ENCODE measurements around the gene PRRG2. TPM values are rescaled to one million over a fixed set of nuclear protein-coding genes. Genes with fewer than 3 reads are reported as not detected.
"Not testable (repeated sequence)": the region's sequence is repeated elsewhere in the genome, so short reads cannot be mapped to it uniquely, and the experiment has no call there.

PRRG2 gene
- total RNA-seq, 1 experiment from 2014 or later = 0.29 TPM

DNA sequence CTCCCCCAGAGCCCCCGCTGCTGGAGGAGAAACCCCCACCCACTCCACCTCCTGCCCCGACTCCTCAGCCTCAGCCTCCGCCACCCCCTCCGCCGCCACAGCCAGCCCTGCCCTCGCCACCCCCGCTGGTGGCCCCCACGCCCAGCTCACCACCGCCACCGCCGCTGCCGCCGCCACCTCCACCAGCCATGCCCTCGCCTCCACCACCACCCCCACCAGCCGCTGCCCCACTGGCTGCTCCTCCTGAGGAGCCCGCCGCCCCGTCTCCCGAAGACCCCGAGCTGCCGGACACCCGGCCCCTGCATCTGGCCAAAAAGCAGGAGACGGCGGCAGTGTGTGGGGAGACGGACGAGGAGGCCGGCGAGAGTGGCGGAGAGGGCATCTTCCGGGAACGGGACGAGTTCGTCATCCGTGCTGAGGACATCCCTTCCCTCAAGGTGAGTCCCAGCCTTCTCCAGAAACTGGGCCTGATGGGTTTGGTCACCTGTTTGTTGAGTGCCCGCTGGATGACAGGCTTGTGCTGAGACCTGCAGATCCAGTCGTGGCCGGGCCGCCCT is 20.4 kb downstream of the PRRG2 start:
- no peak for DNase-seq (ENCODE audit: low read depth)

DNA sequence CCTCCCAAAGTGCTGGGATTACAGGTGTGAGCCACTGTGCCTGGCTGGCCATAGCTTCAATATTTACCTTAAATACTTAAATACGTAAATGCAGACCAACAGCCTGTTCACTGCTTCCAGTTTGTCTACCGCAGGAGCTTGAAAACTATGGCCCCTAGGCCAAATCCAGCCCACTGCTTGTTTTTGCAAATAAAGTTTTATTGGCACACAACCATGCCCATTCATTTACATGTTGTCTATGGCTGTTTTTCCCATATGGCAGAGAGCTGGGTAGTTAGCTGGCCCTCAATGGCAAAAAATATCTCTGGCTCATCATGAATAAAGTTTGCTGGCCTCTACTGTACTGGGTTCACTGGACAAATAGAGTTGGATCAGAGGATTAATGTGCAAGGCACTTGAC is 21.7 kb downstream of the PRRG2 start:
- no peak for DNase-seq (ENCODE audit: low read depth)

DNA sequence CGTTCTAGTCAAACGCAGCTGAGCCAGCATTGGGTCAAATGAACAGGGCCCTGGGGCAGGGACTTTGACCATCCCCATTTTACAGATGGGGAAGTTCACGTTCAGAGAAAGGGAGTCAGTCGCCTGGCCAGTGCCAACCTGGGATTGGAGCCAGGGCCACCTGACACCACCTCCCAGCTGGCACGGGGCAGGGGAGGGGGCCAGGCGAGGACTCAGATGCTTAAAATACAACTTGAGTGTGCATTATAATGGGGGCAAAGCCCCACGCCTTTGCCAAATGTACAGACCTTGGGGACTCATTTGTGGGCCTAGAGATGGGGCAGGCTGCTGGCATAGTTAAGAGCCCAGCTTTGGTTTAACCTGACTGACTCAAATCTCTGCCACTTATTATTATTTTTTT is 24.5 kb downstream of the PRRG2 start:
- no peak for DNase-seq (ENCODE audit: low read depth)

DNA sequence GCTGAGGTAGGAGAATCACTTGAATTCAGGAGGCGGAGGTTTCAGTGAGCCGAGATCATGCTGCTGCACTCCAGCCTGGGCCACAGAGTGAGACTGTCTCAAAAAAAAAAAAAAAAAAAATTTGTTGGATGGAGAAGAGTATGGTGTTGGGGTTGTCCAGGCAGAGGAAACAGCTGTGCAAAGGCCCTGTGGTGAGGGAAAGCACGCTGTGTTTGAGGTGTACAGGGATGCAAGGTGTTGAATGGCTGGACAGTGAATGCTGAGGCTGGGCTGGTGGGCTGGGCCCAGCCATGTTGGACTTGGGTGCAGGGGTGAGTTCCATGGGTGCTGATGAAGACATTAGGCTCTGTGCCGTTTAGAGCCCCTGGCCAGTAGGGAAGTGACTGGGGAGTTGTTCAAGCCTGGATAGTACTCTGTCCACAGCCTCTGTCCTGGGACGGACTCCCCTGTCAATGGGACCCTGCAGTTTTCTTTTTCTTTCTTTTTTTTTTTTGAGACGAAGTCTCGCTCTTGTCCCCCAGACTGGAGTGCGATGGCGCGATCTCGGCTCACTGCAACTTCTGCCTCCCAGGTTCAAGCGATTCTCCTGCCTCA is 28.5 kb downstream of the PRRG2 start:
- DNase-seq (ENCODE audit: low read depth) = no peak

DNA sequence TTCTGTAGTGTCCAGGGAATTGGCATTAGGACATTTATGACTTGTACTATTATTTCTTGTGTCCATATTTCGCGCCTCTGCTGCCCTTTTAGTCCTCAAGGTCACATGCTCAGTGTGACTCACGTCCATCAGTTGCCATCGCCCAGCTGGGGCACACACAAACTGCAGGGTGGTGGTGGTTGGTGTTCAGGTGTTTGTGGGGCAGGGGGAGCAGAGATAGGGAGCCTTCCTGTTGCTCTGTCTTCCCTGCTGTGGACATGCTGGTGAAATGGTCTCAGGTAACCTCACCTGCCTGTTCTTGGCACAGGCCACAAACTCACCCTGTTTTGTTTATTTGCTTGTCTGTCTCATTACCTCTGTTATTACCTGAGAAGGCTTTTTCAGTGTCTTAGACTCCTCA is 32.3 kb downstream of the PRRG2 start:
- DNase-seq (ENCODE audit: low read depth) = peak; percentile 83

DNA sequence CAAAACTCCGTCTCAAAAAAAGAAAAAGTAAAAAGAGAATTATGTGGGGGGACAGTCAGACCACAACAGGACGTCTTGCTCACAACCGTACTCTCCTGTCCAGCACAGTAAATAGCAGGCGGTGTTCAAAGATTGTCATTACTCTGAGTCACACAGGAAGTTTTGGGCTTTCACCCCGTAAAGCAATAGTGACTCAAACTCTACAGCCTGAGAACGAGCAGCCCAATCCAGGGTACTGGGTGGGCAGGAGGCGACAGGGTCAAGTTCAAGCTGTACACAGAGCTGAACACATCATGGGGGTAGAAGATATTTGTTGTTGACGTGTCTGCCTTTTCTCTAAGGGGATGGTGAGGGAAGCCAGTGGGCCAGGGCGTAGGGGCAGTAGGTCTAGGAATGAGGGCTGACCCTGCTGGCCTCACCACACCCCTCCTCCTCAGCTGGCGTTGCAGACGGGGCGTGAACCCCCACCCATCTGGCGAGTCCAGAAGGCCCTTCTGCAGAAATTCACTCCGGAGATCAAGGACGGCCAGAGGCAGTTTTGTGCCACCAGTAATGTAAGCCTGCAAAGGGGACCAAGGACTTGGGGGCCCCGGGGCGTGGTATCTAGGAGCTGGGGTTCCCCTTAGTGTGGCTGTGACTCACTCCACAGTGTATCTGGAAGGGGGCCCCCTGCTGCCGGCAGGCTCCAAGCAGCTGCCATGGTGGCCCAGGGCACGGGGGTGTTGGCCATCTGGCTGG is 33.1 kb downstream of the PRRG2 start:
- peak; percentile 94 for DNase-seq (ENCODE audit: low read depth)

DNA sequence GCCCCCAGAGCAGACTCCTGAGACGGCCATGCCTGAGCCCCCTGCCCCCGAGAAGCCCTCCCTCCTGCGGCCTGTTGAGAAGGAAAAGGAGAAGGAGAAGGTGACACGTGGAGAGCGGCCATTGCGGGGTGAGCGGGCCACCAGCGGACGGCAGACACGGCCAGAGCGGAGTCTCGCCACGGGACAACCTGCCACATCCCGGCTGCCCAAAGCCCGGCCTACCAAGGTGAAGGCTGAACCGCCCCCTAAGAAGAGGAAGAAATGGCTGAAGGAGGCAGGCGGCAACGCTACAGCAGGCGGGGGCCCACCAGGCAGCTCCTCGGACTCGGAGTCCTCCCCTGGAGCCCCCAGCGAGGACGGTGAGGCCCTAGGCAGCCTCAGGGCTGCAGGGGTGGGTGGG is 34.7 kb downstream of the PRRG2 start:
- DNase-seq (ENCODE audit: low read depth) = no peak

DNA sequence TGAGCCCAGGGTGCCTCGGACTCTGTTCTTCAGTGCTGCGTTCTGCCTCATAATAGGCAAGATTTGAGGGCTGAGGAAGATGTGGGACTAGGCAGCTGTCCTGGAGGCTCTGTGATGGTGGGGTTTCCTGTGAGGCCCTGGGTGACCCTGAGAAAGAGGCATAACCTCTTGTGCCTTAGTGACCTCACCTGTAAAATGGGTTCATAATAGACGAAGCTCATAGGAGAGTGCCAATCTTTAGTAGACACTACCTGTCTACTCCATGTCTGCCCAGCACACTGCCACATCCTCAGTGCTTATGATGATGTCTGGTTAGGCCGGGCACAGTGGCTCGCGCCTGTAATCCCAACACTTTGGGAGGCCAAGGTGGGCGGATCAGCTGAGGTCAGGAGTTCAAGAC is 35.4 kb downstream of the PRRG2 start:
- DNase-seq (ENCODE audit: low read depth) = no peak

DNA sequence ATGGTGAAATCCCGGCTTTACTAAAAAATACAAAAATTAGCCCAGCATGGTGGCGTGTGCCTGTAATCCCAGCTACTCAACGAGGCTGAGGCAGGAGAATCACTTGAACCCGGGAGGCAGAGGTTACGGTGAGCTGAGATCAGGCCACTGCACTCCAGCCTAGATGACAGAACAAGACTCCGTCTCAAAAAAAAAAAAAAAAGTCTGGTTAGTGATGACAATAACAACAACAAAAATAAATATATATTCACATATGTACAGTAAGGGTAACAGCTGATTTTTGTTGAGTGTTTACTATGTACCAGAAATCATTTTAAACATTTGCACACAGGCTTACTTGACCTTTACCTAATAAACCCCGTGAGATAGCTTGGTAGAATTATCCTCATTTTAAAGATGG is 35.8 kb downstream of the PRRG2 start:
- no peak for DNase-seq (ENCODE audit: low read depth)

DNA sequence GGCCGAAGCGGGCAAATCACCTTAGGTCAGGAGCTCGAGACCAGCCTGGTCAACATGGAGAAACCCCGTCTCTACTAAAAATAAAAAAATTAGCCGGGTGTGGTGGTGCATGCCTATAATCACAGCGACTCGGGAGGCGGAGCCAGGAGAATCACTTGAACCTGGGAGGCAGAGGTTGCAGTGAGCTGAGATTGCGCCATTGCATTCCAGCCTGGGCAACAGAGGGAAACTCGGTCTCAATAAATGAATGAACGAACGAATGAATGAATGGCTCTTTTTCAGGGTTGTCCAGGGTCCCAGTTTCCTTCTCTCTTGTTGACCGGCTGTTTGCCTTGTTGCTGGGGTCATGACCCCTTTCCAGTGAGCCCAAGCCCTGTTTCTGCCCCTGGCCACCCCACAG is 36.7 kb downstream of the PRRG2 start:
- DNase-seq (ENCODE audit: low read depth) = not testable (repeated sequence)

DNA sequence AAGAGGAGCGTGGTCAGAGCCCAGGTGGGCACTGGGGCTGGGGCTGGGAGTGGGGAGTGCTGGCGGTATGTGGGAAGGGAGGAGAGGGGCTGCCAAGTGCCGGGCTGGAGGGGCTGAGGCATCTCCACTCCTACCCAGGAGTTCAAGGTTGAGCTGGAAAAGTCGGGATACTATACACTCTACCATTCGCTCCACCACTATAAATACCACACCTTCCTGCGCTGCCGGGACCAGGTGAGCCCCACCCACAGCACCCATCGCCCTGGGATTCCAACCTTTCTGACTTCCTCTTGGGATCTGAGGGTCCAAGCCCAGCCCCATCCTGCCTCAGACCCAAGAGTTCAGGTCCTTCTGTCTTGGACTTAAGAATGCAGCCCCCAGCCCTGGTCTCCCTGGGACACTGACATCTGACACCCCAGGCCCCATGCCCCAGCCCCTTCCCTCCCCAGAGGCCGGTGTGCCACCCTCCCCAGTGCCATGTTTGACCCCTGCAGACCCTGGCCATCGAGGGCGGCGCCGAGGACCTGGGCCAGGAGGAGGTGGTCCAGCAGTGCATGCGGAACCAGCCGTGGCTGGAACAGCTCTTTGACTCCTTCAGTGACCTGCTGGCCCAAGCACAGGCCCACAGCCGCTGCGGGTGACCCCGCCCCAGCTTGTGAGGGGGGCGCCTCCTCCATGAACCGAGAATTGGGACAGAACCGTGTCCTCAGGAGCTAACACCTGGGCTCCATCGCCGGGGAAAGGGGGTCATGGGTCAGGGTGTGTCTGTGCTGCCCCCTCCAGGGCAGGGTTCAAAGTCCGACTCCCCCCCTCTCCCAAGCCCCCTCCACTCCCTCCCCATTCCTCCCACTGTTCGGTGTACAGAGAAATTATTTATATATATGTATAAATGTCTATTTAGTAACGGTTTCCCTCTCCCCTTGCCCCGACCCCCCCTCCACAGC is 44.1 kb downstream of the PRRG2 start:
- no peak for DNase-seq (ENCODE audit: low read depth)

DNA sequence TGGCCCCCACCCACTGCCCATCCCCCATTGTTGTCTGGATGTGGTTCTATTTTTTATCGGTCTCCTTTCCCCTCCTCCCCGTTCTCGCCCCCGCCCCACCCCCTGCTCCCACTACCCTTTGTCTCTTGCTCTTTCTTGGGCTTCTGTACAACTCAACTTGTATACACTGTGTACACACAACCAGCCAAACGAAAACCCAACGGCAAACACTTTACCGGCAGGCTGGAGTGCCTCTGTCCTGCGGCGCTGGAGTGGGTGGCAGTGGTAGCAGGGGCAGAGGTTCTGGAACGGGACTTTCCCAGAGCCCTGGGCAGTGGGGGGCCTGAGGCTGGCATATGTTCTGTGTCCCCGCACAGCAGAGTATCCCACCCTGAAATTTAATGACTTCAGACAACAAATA is 45.1 kb downstream of the PRRG2 start:
- DNase-seq (ENCODE audit: low read depth) = no peak

DNA sequence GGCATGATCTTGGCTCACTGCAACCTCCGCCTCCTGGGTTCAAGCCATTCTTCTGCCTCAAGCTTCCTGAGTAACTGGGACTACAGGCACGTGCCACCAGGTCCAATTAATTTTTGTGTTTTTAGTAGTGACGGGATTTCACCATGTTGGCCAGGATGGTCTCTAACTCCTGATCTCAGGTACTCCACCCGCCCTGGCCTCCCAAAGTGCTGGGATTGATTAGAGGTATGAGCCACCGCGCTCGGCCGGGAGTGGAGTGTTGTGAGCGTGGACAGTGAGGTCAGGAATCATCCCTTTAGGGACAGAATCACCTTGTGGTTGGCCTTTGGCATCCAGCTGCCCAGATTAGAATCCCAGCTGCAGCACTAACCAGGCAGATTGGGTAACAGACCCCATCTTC is 48.5 kb downstream of the PRRG2 start:
- DNase-seq (ENCODE audit: low read depth) = no peak

DNA sequence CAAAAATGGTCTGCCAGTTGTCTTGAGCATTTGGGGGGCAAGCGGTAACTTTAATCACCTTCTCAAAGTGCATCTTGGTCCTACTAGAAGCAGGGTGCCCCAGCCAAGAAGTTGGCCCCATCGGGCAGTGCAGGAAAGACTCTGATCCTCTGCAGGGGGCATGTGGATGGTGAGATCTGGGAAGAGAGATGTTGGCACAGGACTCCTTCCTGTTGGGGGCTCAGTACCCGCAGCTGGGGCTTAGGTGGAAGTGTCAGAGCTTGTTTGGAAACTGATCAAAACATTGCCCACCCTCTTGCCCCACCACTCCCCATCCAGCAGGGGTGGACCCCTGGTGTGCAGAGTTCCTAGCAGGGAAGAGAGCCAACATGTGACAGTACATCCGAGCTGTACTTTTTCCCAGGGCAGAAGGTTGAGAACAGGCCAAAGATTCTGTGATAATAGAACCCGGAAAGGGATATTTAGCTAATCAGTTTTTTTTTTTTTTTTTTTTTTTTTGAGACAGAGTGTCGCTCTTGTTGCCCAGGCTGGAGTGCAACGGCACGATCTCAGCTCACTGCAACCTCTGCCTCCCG is 50.0 kb downstream of the PRRG2 start:
- no peak for DNase-seq (ENCODE audit: low read depth)

DNA sequence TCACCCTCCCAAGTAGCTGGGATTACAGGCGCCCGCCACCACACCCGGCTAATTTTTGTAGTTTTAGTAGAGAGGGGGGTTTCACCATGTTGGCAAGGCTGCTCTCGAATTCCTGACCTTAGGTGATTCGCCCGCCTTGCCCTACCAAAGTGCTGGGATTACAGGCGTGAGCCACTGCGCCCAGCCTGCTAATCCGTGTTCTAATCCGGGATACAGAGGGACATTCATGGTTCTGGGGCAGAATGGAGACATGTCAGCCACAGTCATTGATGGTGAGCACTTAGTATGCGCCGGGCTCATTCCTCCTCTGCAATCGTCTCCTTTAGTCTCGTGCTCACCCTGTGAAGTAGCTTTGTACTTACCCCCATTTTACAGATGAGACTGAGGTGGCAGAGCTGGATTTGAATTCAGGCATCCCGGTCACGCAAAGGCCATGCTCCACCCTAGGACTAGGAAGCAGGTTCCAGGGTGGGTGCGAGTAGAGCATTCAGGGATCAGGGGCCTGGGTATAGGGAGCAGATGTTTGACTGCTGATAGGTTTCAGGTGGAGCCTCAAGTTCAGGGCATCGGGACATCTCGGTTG is 50.6 kb downstream of the PRRG2 start:
- no peak for DNase-seq (ENCODE audit: low read depth)

DNA sequence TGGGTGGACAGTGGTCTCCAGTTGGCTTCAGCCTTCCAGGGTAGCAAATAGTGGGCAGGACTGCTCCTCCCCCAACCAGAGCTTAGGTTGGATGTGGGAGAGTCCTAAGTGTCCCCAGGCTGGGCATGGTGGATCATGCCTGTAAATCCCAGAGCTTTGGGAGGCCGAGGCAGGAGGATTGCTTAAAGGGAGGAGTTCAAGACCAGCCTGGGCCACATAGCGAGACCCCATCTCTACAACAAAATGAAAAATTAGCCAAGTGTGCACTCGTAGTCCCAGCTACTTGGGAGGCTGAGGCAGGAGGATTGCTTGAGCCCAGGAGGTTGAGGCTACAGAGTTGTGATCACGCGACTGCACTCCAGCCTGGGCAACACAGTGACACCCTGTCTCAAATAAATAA is 51.5 kb downstream of the PRRG2 start:
- DNase-seq (ENCODE audit: low read depth) = no peak

DNA sequence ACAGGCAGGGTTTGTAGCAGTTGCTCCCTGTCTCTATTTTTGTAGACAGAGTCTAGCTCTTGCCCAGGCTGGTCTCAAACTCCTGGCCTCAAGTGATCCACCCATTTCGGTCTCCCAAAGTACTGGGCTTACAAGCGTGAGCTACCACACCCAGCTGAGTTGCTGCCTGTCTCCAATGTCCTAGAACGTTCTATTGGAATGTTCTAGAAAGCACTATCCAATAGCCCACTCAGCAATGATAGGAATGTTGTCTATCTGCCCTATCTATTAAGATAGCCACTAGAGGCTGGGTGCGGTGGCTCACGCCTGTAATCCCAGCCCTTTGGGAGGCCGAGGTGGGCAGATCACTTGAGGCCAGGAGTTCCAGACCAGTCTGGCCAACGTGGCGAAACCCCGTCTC is 52.2 kb downstream of the PRRG2 start:
- DNase-seq (ENCODE audit: low read depth) = not testable (repeated sequence)

DNA sequence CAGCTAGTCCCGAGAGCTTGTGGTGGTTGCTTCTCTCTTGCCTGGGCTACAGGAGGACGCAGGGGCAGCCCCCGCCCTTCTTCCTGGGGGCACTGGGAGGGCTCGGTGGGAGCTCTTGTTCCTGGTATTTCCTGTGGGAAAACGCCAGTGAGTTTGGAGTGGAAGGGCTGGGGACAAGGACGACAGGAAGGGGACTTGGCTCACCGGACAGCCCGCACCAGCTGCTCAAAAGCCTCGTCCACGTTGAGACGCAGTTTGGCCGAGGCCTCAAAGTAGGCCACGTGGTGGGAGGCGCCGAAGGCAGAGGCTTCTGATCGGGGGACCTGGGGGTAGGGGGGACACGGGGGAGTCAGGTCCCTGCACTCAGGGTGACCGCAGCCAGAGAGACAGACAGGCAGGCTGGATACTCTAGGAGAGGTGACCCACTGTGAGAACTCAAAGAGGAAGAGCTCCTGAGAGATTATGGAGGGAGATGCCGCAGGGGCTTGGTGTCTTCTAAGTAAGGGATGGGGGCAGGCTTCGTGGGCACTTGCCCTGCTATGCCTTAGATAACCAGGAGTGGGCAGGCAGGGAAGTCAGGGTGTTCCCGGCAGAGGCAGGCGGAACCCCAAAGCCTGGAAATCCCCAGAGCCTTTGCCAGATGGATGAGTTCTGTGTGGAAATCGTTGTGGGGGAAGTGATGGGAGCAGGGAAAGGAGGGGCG is 54.6 kb downstream of the PRRG2 start:
- no peak for DNase-seq (ENCODE audit: low read depth)

DNA sequence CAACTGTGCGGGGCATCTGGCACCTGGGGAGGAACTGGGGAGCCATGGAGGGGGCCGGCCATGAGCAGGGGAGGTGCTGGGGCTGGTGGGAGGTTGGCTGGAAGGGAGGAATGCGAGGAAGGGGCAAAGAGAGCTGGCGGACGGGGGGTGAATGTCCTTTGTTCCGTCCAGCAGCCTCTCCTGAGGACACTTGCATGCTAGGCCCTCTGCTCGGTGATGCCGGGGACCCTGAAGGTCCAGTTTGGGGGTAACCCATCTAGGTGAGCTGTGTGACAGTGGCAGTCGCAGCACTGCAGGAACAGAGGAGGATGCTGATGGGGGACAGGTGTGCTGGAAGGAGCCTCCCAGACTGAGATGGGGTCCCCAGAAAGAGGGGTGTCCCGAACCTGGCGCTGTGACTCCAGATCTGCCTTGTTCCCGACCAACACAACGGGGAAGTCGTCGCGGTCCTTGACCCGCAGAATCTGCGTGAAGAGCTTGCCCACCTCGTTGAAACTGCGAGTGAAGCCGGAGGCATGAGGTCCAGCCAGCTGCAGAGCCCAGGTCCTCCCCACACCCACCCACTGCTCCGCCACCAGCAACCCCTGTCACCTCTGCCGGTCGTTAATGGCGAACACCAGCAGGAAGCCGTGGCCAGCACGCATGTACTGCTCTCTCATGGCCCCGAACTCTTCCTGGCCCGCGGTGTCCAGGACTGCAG is 55.3 kb downstream of the PRRG2 start:
- no peak for DNase-seq (ENCODE audit: low read depth)
